GM19372 (cell line): ENCODE measurements around the gene APLNR.

ENCODE experiments used
- ATAC-seq: cut with Tn5 transposase; IDR thresholded peaks from one replicate; pipeline ENCODE4 v1.9.1; 2021; ENCODE audit warnings: mild to moderate bottlenecking, low read depth, moderate library complexity; ENCODE audit not compliant: unreplicated experiment

The APLNR gene

DNA sequence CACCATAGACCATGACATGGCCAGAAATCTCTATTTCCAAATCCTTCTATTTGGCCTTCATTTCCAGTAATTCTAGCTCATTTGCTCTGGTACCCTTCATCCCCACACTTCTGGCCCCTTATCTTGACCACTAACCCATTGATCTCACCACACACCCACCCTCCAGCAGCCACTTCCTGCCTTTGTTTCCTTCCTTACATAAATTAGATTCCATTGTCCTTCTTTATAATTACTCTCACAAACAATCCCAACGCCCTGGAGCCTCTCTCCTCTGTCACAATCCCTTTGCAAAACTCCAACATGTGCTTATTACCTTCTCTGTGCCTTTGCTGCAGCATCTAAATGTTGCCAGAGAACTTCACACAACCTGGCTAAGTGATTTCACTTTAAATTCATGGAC lies 14.8 kb downstream of the APLNR start:
- ATAC-seq: no peak

GRCh38 chr11:57219021-57219627 lies 17.9 kb downstream of the APLNR start:
- no peak for ATAC-seq

GRCh38 chr11:57217053-57217452 lies 20.0 kb downstream of the APLNR start:
- ATAC-seq: no peak

DNA sequence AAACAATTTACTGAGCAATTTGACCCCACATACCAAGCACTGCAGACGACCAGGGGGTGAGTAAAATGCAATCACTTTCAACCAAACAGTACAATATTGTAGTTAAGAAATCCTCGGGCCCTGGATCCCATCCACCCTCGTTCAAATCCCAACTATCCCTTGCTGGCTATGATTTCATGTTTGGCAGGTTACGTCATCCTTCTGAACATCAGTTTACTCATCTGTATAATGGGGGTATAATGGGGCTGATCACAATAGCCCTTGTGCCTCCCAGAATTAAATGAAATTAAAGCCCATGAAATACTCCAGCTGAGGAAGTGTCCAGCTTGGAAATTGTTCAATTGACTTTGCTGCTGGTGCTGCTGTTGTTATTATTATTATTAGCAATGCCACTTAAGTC lies 20.6 kb downstream of the APLNR start:
- ATAC-seq: no peak

DNA sequence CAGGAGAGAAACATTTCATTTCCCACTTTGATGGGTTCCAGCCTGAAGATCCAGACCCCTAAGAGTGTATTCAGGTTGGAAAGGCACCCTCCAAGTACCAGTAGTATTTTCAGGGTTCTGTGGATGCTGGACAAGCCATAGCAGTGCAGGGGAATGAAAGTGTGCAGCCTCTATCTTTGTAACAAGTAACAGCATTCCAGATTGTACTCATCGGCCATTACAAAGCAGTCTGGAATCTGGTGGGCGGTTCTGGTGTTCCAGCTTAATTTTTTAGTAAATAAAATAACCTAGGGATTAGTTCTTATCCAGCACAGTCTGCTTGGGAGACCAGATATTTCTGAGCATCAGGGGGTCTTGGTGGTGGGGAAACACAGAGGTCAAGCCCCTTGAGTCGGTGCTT lies 22.6 kb downstream of the APLNR start:
- ATAC-seq: no peak

DNA sequence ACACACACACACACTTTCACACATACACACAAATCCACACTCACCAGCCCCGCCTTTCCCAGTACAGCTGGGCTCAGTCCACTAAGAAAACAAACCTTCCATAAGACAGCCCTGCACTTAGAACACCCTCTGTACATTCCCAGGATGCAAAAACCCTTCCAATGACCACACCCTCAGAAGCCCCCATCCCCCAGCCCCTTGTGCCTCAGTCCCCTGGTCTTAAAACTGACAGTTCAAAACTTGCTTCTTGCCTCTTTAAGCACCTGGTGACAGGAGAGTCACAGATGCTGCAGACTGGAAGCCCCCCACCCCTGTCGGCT lies 23.0 kb downstream of the APLNR start:
- ATAC-seq: no peak

- ATAC-seq: no peak
Measured at GRCh38 chr11:57213342-57214097, 23.5 kb downstream of the APLNR start.

DNA sequence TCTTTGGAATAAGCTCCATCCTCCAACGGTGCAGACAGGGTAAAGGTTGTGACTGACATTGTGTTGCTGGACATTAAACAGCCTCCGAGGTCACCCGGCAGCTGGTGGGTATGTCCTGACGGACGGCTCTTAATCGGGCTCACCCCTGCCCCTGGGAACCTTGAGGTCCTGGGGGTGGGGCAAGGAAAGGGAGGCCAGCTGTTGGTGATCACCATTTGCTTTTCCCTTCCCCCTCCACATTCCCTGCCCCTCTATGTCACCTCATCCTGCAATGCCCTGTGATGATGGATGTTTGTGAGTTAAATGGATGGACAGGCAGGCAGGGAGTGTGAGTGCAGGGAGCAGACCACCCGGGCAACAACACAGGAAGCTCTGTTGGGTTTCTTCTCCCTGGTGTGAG lies 26.3 kb downstream of the APLNR start:
- ATAC-seq: no peak

GRCh38 chr11:57207168-57207567 lies 29.9 kb downstream of the APLNR start:
- ATAC-seq: no peak

DNA sequence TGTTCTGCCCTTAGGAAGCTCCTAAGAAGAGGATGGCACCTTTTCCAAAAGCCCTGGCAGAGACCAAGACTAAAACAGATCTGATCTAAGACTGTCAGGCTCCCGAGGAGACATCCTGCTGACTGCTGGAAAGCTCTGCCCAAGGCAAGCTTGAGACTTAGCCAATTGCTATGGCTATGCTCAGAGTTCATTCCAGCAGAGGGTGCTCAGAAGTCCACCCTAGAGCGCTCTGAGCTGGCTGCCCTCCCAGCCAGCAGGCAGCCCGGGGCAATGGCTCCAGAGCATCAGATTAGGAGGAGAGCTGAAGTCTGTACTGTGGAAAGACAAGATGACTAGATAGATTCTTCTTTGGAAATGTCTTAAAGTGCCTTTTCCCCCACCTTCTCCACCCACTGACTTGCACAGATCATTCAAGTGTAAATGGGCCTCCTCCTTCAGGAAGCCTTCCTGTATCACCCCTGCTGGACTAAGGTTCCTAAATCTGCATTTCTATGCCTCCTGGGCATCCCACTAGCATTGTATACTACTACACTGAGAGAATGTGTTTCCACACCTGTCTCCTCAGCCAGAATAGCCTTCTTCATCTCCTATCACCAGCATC lies 31.9 kb downstream of the APLNR start:
- no peak for ATAC-seq

DNA sequence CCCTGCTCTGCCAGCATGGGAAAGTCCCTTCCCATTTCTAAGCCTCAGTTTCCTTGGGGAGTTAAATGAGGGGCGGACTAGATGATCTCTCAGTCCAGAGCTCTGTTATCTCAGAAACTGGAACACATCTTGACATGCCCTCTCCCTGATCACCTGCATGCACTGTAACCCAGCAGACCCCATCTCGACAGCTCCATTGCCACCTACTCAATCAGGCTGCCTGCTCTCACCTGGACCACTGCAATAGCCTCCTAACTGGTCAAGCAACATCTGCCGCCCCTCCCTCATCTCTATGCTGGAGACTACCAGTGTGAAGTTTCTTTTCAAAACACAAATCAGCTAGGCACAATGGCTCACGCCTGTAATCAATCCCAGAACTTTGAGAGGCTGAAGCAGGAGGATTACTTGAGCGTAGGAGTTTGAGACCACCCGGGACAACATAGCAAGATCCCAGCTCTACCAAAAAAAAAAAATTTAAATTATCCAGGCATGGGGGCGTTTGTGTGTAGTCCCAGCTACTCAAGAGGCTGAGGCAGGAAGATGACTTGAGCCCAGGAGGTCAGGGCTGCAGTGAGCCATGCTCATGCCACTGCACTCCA lies 33.1 kb downstream of the APLNR start:
- no peak for ATAC-seq

- no peak for ATAC-seq
Measured at GRCh38 chr11:57203359-57203758, 33.7 kb downstream of the APLNR start.

DNA sequence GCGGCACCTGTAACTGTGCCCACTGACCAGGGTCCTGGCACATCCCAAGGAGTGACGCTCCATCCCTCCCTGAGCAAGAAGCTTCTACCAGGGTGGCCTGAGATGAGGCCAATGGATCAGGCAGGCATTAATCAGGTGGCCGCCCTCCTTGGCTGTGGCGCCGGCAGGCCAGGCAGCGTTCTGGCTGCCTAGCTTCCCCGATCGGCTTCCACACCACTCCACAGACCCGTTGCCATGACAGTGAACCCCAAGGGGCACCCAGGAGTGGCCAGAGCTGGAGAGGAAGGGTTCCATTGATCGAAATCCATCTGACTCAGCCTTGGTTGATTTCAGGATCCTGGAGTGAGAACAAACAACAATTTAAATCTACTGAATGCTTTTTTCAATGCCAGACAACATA lies 34.8 kb downstream of the APLNR start:
- no peak for ATAC-seq

DNA sequence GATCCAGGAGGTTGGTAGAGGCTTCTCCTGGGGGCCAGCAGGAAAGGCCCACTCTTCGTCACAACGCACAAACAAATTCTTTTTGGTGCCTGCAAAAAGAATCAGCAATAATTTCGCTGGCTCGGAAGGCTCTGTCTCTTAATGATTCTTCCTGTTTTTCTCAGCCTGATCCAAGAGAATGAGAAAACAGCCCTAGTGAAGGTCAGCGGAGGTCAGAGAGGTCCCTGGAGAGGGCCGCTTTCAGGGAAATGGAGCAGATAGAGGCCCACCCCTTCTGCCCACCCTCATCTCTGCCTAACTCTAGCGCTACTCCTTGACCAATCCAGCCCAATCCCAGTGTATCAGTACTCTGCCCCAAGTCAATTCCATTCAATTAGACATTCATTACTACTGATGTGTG lies 36.1 kb downstream of the APLNR start:
- ATAC-seq: no peak

DNA sequence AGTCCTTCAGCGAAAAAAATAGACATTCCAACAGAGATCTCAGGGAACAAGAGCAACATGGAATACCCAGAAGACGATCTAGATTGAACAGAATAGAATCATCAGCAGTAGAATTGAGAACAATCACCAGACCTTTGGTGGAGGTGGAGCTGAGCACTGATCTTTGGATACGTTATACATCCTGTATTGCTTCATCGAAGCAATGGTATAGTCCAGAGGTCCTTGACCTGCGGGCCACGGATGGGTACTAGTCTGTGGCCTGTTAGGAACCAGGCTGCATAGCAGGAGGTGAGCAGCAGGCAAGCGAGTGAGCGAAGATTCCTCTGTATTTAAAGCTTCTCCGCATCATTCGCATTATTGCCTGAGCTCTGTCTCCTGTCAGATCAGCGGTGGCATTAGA lies 37.7 kb downstream of the APLNR start:
- no peak for ATAC-seq

- no peak for ATAC-seq
Measured at GRCh38 chr11:57197762-57198161, 39.3 kb downstream of the APLNR start.

DNA sequence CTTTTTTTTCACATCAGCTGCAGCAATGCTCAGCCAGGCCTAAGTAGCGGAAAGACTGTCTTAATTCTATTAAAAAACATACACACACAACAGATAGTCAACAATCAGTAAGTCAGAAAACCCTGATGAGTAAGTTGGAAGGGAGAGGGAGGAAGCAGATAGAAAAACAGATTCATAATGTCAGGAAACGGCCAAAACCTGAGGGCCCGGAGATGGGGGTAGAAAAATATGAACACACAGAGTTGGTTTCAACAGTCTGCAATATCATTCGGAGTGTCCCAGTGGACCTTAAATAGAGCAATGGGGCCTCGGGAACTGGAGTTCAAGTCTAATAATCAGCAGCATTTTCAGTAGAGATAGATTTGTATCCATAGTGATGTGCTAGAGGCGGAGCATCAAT lies 40.5 kb downstream of the APLNR start:
- ATAC-seq: no peak

GRCh38 chr11:57192316-57192715 lies 44.7 kb downstream of the APLNR start:
- ATAC-seq: no peak

DNA sequence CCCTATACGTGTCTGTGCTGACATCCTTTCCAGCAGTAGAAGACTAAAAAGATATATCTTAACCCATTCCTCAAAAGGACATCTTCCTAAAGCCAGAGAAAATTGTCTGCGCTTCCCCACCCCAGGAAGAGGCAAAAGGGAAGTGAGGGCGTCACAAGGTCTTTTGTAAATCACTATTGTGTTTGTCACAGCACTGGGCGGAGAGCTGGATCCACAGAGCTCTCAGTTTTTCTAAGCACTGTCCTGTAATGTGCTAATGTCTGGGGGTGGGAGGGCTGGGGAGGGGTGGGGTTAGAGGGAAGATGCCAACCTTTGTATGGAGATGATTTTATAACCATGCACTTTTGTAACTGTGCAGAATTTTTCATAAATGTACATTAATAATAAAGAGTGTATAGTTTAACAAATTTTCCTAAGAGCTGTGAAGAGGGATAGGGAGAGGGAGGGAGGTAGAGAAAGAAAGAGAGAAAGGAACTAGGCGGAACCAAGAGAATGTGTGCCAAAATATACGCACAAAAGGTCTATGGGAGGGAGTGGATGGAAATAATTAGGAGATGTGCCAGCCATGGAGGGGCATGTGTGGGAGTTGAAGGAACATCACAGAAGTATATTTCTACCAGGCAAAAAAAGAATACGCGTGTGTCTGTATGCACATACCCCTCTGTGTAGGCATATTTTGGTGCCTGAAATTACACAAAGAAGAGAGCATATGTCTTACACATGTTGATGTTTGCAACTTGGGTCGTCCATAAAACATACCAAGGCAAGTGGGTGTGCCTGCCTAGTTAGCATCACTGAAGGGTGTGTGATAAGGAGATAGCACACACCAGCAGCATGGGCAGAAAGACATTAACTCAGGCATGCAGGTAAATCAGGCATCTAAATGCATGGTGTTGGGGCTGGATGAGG lies 45.5 kb downstream of the APLNR start:
- ATAC-seq: no peak

GRCh38 chr11:57190548-57190947 lies 46.5 kb downstream of the APLNR start:
- no peak for ATAC-seq
